PFSK-1 (cell line): Measurements from ENCODE around the gene RTP5.

Experiments
- FOXP2 ChIP-seq: optimal IDR thresholded peaks from 2 replicates; pipeline ENCODE3; 2011; ENCODE audit warnings: borderline replicate concordance, control low read depth, inconsistent platforms; ENCODE audit not compliant: insufficient read depth; ENCODE audit errors: extremely low read length, extremely low read depth
- POLR2AphosphoS5 ChIP-seq: IDR thresholded peaks from 2 replicates; pipeline ENCODE4 v1.6.1; 2012; ENCODE audit warnings: low read depth, mild to moderate bottlenecking, control low read depth, low read length, moderate library complexity
- REST ChIP-seq, 2 experiments: IDR thresholded peaks; 2 replicates each; pipeline versions ENCODE4 v1.6.1 to v1.8.0; 2011 to 2012; ENCODE audit warnings: low read depth in 2 of 2, low read length in 2 of 2, control low read depth in 1 of 2, inconsistent platforms in 1 of 2, mild to moderate bottlenecking in 1 of 2, moderate library complexity in 1 of 2; ENCODE audit not compliant: insufficient read depth in 1 of 2
- SIN3A ChIP-seq: IDR thresholded peaks from 2 replicates; pipeline ENCODE4 v1.6.1; 2012; ENCODE audit warnings: mild to moderate bottlenecking, low read length, moderate library complexity, borderline replicate concordance; ENCODE audit not compliant: insufficient read depth
- TAF1 ChIP-seq: IDR thresholded peaks from 2 replicates; pipeline ENCODE4 v1.6.1; 2012; ENCODE audit warnings: low read length, control low read depth, borderline replicate concordance; ENCODE audit not compliant: insufficient read depth

Gene RTP5

GRCh38 chr2:241888641-241889040 is 19.1 kb downstream of the RTP5 start:
- TF ChIP-seq SIN3A = no peak
- no peak for TF ChIP-seq POLR2AphosphoS5
- TF ChIP-seq REST (IDR thresholded peaks at IDR 0.05; ENCODE audit: insufficient read depth in 1 of 2, low read depth in 2 of 2, low read length in 2 of 2) = no peak
- TF ChIP-seq TAF1 = no peak
- TF ChIP-seq FOXP2 = no peak

GRCh38 chr2:241890524-241891235 is 21.2 kb downstream of the RTP5 start:
- TF ChIP-seq FOXP2 (no peak), TAF1 (no peak), POLR2AphosphoS5 (no peak), REST (IDR thresholded peaks at IDR 0.05; ENCODE audit: insufficient read depth in 1 of 2, low read depth in 2 of 2, low read length in 2 of 2) (no peak), SIN3A (no peak)

GRCh38 chr2:241891315-241891987 is 21.9 kb downstream of the RTP5 start:
- TF ChIP-seq SIN3A (no peak), TAF1 (no peak), REST (IDR thresholded peaks at IDR 0.05; ENCODE audit: insufficient read depth in 1 of 2, low read depth in 2 of 2, low read length in 2 of 2) (no peak), POLR2AphosphoS5 (no peak), FOXP2 (no peak)

- TF ChIP-seq TAF1 (no peak), FOXP2 (no peak), REST (IDR thresholded peaks at IDR 0.05; ENCODE audit: insufficient read depth in 1 of 2, low read depth in 2 of 2, low read length in 2 of 2) (no peak), SIN3A (no peak), POLR2AphosphoS5 (no peak)
Measured at GRCh38 chr2:241891988-241892298, 22.4 kb downstream of the RTP5 start.
